K562 (cell line): ENCODE results near the gene SLC25A45. TPM values are rescaled to one million over a fixed set of nuclear protein-coding genes. Genes with fewer than 3 reads are reported as not detected.

Experiments used
- ARHGAP35 ChIP-seq: fragments of 450-650 bp; IDR thresholded peaks from 2 replicates; pipeline ENCODE4 v1.6.1; 2018; ENCODE audit not compliant: partially characterized antibody
- BMI1 ChIP-seq: fragments of 150-350 bp; IDR thresholded peaks from 2 replicates; pipeline ENCODE4 v1.6.1; 2014; ENCODE audit warnings: low read length
- CREB3 ChIP-seq: fragments of 450-650 bp; conservative IDR thresholded peaks from 2 replicates; pipeline ENCODE4 v1.6.1; 2016; ENCODE audit warnings: missing genetic modification characterization, low read depth, mild to moderate bottlenecking, missing compliant biosample characterization, moderate library complexity
- DEAF1 ChIP-seq: fragments of 450-650 bp; formaldehyde crosslinking; IDR thresholded peaks from 2 replicates; pipeline ENCODE4 v1.4.0; 2020; ENCODE audit warnings: mild to moderate bottlenecking, moderate library complexity
- FUS ChIP-seq: fragments of 200-400 bp; formaldehyde crosslinking; optimal IDR thresholded peaks from 2 replicates; pipeline ENCODE3; 2017; ENCODE audit warnings: low read depth, low read length
- HDAC1 ChIP-seq, 2 experiments: fragments of 450-650 bp; IDR thresholded peaks; 2 replicates each; pipeline ENCODE4 v1.6.1; 2016 to 2017; ENCODE audit warnings: inconsistent platforms in 1 of 2, mild to moderate bottlenecking in 1 of 2, moderate library complexity in 1 of 2
- KAT2B ChIP-seq: IDR thresholded peaks from one replicate; pipeline ENCODE4 v1.6.1; 2012; ENCODE audit warnings: low read depth, mild to moderate bottlenecking, control low read depth, inconsistent platforms, low read length, moderate library complexity
- MLX ChIP-seq, 2 experiments: fragments of 450-650 bp in 1 of 2; sonication (generic) in 1 of 2; formaldehyde crosslinking; conservative IDR thresholded peaks; 2 replicates each; pipeline versions ENCODE4 v1.4.0 to v1.8.1; 2020 to 2022; ENCODE audit warnings: mild to moderate bottlenecking in 1 of 2, missing genetic modification reagents in 1 of 2
- NCOA2 ChIP-seq, 2 experiments: fragments of 450-650 bp; IDR thresholded peaks; 2 replicates each; pipeline ENCODE4 v1.6.1; 2018; ENCODE audit warnings: mild to moderate bottlenecking in 2 of 2, moderate library complexity in 1 of 2; ENCODE audit not compliant: partially characterized antibody in 2 of 2
- NCOA4 ChIP-seq: fragments of 450-650 bp; IDR thresholded peaks from 2 replicates; pipeline ENCODE4 v1.6.1; 2018; ENCODE audit warnings: mild to moderate bottlenecking; ENCODE audit not compliant: partially characterized antibody
- NRF1 ChIP-seq, 2 experiments: fragments of 450-650 bp; IDR thresholded peaks in 1 of 2; conservative IDR thresholded peaks in 1 of 2; 2 replicates each; pipeline ENCODE4 v1.6.1; 2014; ENCODE audit warnings: mild to moderate bottlenecking in 2 of 2
- RREB1 ChIP-seq: fragments of 250-450 bp; sonication (Bioruptor Pico); IDR thresholded peaks from 2 replicates; pipeline ENCODE4 v1.4.0; 2020
- TCF7 ChIP-seq: sonication (generic); IDR thresholded peaks from 2 replicates; pipeline ENCODE4 v1.6.1; 2016; ENCODE audit warnings: antibody characterized with exemption, borderline replicate concordance
- ZNF23 ChIP-seq: fragments of 250-450 bp; sonication (Bioruptor Pico); IDR thresholded peaks from 2 replicates; pipeline ENCODE4 v1.4.0; 2020; ENCODE audit warnings: mild to moderate bottlenecking
- ZNF24 ChIP-seq: fragments of 450-650 bp; IDR thresholded peaks from 2 replicates; pipeline ENCODE4 v1.6.1; 2016
- ZNF436 ChIP-seq: fragments of 250-450, 450-650 bp; sonication (Bioruptor Pico); formaldehyde crosslinking; IDR thresholded peaks from 2 replicates; pipeline ENCODE4 v1.7.0; 2020; ENCODE audit warnings: mild to moderate bottlenecking
- ZNF77 ChIP-seq: fragments of 250-450 bp; sonication (Bioruptor Pico); IDR thresholded peaks from 2 replicates; pipeline ENCODE4 v1.5.0; 2020
- polyA plus RNA-seq, 8 experiments: library from polyadenylated mRNA; depleted of rRNA in 4 of 8; stranded (reverse) in 5 of 8; unstranded in 3 of 8; fragments of >200 nt; fragmentation: Nextera tagmentation in 2 of 8; fragmentation: Illumina TruSeq in 1 of 8; extraction: Ambion mirVana in 2 of 8; extraction: Trizol in 1 of 8; gene quantifications; 2 replicates each; pipeline versions ENCODE4 v1.2.1 to v1.2.3, GENCODE V29; 2011 to 2014; ENCODE audit warnings: inconsistent platforms in 1 of 8, missing spikeins in 1 of 8
- total RNA-seq, 7 experiments: library from RNA; depleted of rRNA in 6 of 7; stranded (reverse); fragments of >200 nt in 6 of 7; fragmentation: Illumina TruSeq in 2 of 7; extraction: Trizol in 2 of 7; gene quantifications; 2 replicates each; pipeline versions ENCODE4 v1.2.1 to v1.2.3, GENCODE V29; 2011 to 2021; ENCODE audit warnings: low replicate concordance in 1 of 7
- TF ChIP-seq, protein P1 (sequence below): sonication (generic); IDR thresholded peaks from 2 replicates; pipeline ENCODE4 v1.6.1; 2016

The SLC25A45 gene
- total and polyA plus RNA-seq, 9 of the 15 experiments (the other 6 are each of a cell fraction or from before 2014, with no cell fraction given): 0.15 to 2.3 (median 0.68) TPM

- TF ChIP-seq BMI1: no peak
- TF ChIP-seq FUS: no peak
- TF ChIP-seq NCOA4: no peak
- no peak for TF ChIP-seq NRF1 (conservative IDR thresholded peaks at IDR 0.05 in 1 of 2, IDR thresholded peaks at IDR 0.05 in 1 of 2)
- peak; percentile 16; the same call in 1 of the 2 replicates for TF ChIP-seq DEAF1 (CRISPR knock-in tag)
- TF ChIP-seq RREB1: no peak
- peak; percentile 68 for TF ChIP-seq ZNF436 (CRISPR knock-in tag)
- no peak for TF ChIP-seq ZNF77
- TF ChIP-seq MLX (CRISPR knock-in tag; conservative IDR thresholded peaks at IDR 0.05): peak in 1 of 2 experiments; percentile 58; a peak in 2 of 4 replicates
- TF ChIP-seq ZNF24: no peak
- TF ChIP-seq KAT2B: no peak
- TF ChIP-seq HDAC1 (IDR thresholded peaks at IDR 0.05): peak in 1 of 2 experiments; percentile 13; a peak in 1 of 4 replicates
- TF ChIP-seq ARHGAP35: no peak
- TF ChIP-seq ZNF23 (CRISPR knock-in tag): no peak; the same call in 1 of the 2 replicates
- no peak for TF ChIP-seq TCF7
- TF ChIP-seq CREB3 (tag): no peak
- TF ChIP-seq NCOA2 (IDR thresholded peaks at IDR 0.05; ENCODE audit: partially characterized antibody in 2 of 2): no peak
- TF ChIP-seq, protein P1, sequence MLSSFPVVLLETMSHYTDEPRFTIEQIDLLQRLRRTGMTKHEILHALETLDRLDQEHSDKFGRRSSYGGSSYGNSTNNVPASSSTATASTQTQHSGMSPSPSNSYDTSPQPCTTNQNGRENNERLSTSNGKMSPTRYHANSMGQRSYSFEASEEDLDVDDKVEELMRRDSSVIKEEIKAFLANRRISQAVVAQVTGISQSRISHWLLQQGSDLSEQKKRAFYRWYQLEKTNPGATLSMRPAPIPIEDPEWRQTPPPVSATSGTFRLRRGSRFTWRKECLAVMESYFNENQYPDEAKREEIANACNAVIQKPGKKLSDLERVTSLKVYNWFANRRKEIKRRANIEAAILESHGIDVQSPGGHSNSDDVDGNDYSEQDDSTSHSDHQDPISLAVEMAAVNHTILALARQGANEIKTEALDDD: no peak
Measured at GRCh38 chr11:65423516-65424204, 41.2 kb upstream of the SLC25A45 start (continued).
